A673 (cell line): ENCODE measurements around the gene PCNX3. TPM values are rescaled to one million over a fixed set of nuclear protein-coding genes. Genes with fewer than 3 reads are reported as not detected.

Experiments used
- BruUV-seq: library from RNA; stranded (reverse); fragments of 400-500 nt; replicated peaks from 2 replicates; lab custom pipeline; 2021; lab: Mats Ljungman, UMichigan
- CTCF ChIA-PET: fragments of 300-600 bp; sonication (Branson Sonifier 250); formaldehyde crosslinking; loops from one replicate; lab custom pipeline; 2022; ENCODE audit warnings: antibody characterized with exemption; lab: Charles Lee
- POLR2A ChIA-PET: fragments of 300-600 bp; sonication (Branson Sonifier 250); formaldehyde crosslinking; loops from one replicate; lab custom pipeline; 2022; ENCODE audit warnings: antibody characterized with exemption; ENCODE audit not compliant: low non-redundant PET; lab: Charles Lee
- DNase-seq: peaks from one replicate; pipeline ENCODE4 v3.0.0-alpha.2; 2015; ENCODE audit warnings: low spot score
- H3K27ac ChIP-seq: fragments of 200-600 bp; sonication (generic); 2 replicates; pipeline ENCODE4 v1.5.1; 2016; ENCODE audit warnings: mixed run types, low read depth, mild to moderate bottlenecking, mixed read lengths, antibody characterized with exemption, low read length; ENCODE audit not compliant: poor library complexity, severe bottlenecking
- H3K27me3 ChIP-seq: fragments of 200-600 bp; sonication (generic); replicated peaks from 2 replicates; pipeline ENCODE4 v1.6.1; 2017; ENCODE audit warnings: mixed run types, low read depth, mild to moderate bottlenecking, mixed read lengths, antibody characterized with exemption, low read length; ENCODE audit not compliant: insufficient read depth, poor library complexity
- H3K36me3 ChIP-seq: fragments of 200-600 bp; sonication (generic); 2 replicates; pipeline ENCODE4 v1.6.1; 2016; ENCODE audit warnings: mixed run types, mild to moderate bottlenecking, mixed read lengths, antibody characterized with exemption, low read length; ENCODE audit not compliant: insufficient read depth, poor library complexity, severe bottlenecking
- H3K4me1 ChIP-seq: fragments of 200-600 bp; sonication (generic); 2 replicates; pipeline ENCODE4 v1.6.1; 2017; ENCODE audit warnings: mixed run types, mild to moderate bottlenecking, mixed read lengths, antibody characterized with exemption, low read length; ENCODE audit not compliant: insufficient read depth, poor library complexity, severe bottlenecking
- H3K4me3 ChIP-seq: fragments of 200-600 bp; sonication (generic); 2 replicates; pipeline ENCODE4 v1.5.1; 2016; ENCODE audit warnings: low read depth, mixed run types, mild to moderate bottlenecking, mixed read lengths, low read length; ENCODE audit not compliant: poor library complexity, severe bottlenecking
- H3K9me3 ChIP-seq: fragments of 200-600 bp; sonication (generic); 2 replicates; pipeline ENCODE4 v1.6.1; 2016; ENCODE audit warnings: mixed run types, low read depth, mild to moderate bottlenecking, mixed read lengths, antibody characterized with exemption, low read length; ENCODE audit not compliant: poor library complexity, severe bottlenecking
- CTCF ChIP-seq: fragments of 300-800, 200-600 bp; sonication (generic); conservative IDR thresholded peaks from 2 replicates; pipeline ENCODE4 v1.5.1; 2017; ENCODE audit warnings: low read depth, mild to moderate bottlenecking, antibody characterized with exemption, low read length, moderate library complexity, mixed read lengths
- EZH2 ChIP-seq: fragments of 200-600 bp; sonication (generic); IDR thresholded peaks from 2 replicates; pipeline ENCODE4 v1.6.1; 2017; ENCODE audit warnings: borderline replicate concordance, low read depth, mild to moderate bottlenecking, mixed read lengths, antibody characterized with exemption, low read length; ENCODE audit not compliant: poor library complexity, severe bottlenecking
- intact Hi-C: fragments of 100-400 bp; cut with micrococcal nuclease; formaldehyde crosslinking; loops from one replicate; pipeline ENCODE4 v1.10.0; 2022; ENCODE audit not compliant: unreplicated experiment
- total RNA-seq: library from RNA; stranded (reverse); gene quantifications from 2 replicates; pipeline ENCODE4 v1.2.3, GENCODE V29; 2021

Gene PCNX3
- total RNA-seq, 1 experiment from 2014 or later, result 68.0 TPM

- peaks cover 2% of the 10 kb centered on the region for H3K36me3 ChIP-seq
- no peaks in the 10 kb centered on the region for H3K9me3 ChIP-seq
- no peak overlapping the region for H3K27ac ChIP-seq
- no peak overlapping the region for H3K4me3 ChIP-seq
- TF ChIP-seq EZH2, result no peak
- intact Hi-C loops, result no loop called here
- CTCF ChIA-PET, result no interaction called here
- peaks cover 11% of the 10 kb centered on the region for H3K4me1 ChIP-seq
- DNase-seq, result no peak
- POLR2A ChIA-PET, result no interaction called here
- BruUV-seq, result no TSS peak
- H3K27me3 ChIP-seq, result no peaks in the 10 kb centered on the region
Measured at GRCh38 chr11:65648997-65649493, 33.5 kb downstream of the PCNX3 start.

GRCh38 chr11:65649656-65650546 is 34.3 kb downstream of the PCNX3 start:
- Histone ChIP-seq H3K36me3 (peaks cover 10% of the 10 kb centered on the region), H3K27me3 (no peaks in the 10 kb centered on the region), H3K4me3 (no peak overlapping the region), H3K4me1 (peaks cover 11% of the 10 kb centered on the region), H3K27ac (no peak overlapping the region), H3K9me3 (no peaks in the 10 kb centered on the region)
- no peak for TF ChIP-seq EZH2
- TF ChIP-seq CTCF, result no peak
- ChIA-PET CTCF (no interaction called here), POLR2A (no interaction called here)
- DNase-seq, result no peak
- no TSS peak for BruUV-seq
- intact Hi-C loops, result no loop called here

GRCh38 chr11:65650547-65651338 is 35.2 kb downstream of the PCNX3 start:
- no peak for DNase-seq
- TF ChIP-seq EZH2 (no peak), CTCF (no peak)

More at GRCh38 chr11:65650547-65651338, 35.2 kb downstream of the PCNX3 start:
- intact Hi-C loops, result no loop called here
- no peak overlapping the region for H3K27ac ChIP-seq
- no peak overlapping the region for H3K4me3 ChIP-seq
- H3K9me3 ChIP-seq, result no peaks in the 10 kb centered on the region
- H3K27me3 ChIP-seq, result no peaks in the 10 kb centered on the region
- peaks cover 11% of the 10 kb centered on the region for H3K4me1 ChIP-seq
- CTCF ChIA-PET, result no interaction called here
- POLR2A ChIA-PET, result no interaction called here
- H3K36me3 ChIP-seq, result peaks cover 19% of the 10 kb centered on the region
- no TSS peak for BruUV-seq
